CD4-positive, alpha-beta memory T cell (primary cell): ENCODE data around the gene NFATC3. TPM values are rescaled to one million over a fixed set of nuclear protein-coding genes. Genes with fewer than 3 reads are reported as not detected.

Source experiments
- CTCF ChIA-PET: fragments of 350-600 bp; sonication (Branson Sonifier 250); formaldehyde crosslinking; loops from one replicate; lab custom pipeline; 2021; ENCODE audit warnings: inconsistent platforms; ENCODE audit not compliant: partially characterized antibody; lab: Charles Lee
- POLR2A ChIA-PET: fragments of 350-600 bp; sonication (Branson Sonifier 250); formaldehyde crosslinking; loops from one replicate; lab custom pipeline; 2021; ENCODE audit not compliant: partially characterized antibody; lab: Charles Lee
- DNase-seq, 5 donors: peaks; one replicate each; pipeline versions ENCODE4 v3.0.0 to v3.0.0-alpha.2; 2020 to 2022; ENCODE audit warnings: mixed read lengths in 1 of 5
- H3K27ac ChIP-seq: one replicate; pipeline ENCODE4 v1.7.0; 2013; ENCODE audit warnings: low read depth, low read length
- H3K27me3 ChIP-seq: 2 replicates; pipeline ENCODE4 v1.7.0; 2013; ENCODE audit warnings: mild to moderate bottlenecking, low read length, moderate library complexity; ENCODE audit not compliant: insufficient read depth
- H3K36me3 ChIP-seq: 2 replicates; pipeline ENCODE4 v1.7.0; 2013; ENCODE audit warnings: mild to moderate bottlenecking, low read length, moderate library complexity; ENCODE audit not compliant: insufficient read depth
- H3K4me1 ChIP-seq: 2 replicates; pipeline ENCODE4 v1.7.0; 2013; ENCODE audit warnings: mild to moderate bottlenecking, low read length, moderate library complexity; ENCODE audit not compliant: insufficient read depth
- H3K4me3 ChIP-seq, 2 donors: one replicate each; pipeline ENCODE4 v1.7.0; 2013; ENCODE audit warnings: low read length in 2 of 2, mild to moderate bottlenecking in 1 of 2
- H3K9me3 ChIP-seq, 2 donors: one replicate each; pipeline ENCODE4 v1.7.0; 2013; ENCODE audit warnings: low read length in 2 of 2, control low read depth in 1 of 2; ENCODE audit not compliant: control insufficient read depth in 1 of 2
- H3K27ac Mint-ChIP-seq, 7 donors: one replicate each; pipeline ENCODE4 v1.8.0; 2020 to 2021; ENCODE audit warnings: mixed read lengths in 7 of 7, mild to moderate bottlenecking in 6 of 7, inconsistent platforms in 3 of 7, moderate library complexity in 3 of 7
- H3K27me3 Mint-ChIP-seq, 2 donors: one replicate each; pipeline ENCODE4 v1.8.0; 2020 to 2021; ENCODE audit warnings: mixed read lengths in 2 of 2
- H3K36me3 Mint-ChIP-seq, 2 donors: one replicate each; pipeline ENCODE4 v1.8.0; 2020 to 2021; ENCODE audit warnings: mixed read lengths in 2 of 2, inconsistent platforms in 1 of 2, mild to moderate bottlenecking in 1 of 2
- H3K4me1 Mint-ChIP-seq, 4 donors: one replicate each; pipeline ENCODE4 v1.8.0; 2020 to 2021; ENCODE audit warnings: mixed read lengths in 4 of 4, mild to moderate bottlenecking in 1 of 4
- H3K4me3 Mint-ChIP-seq, 8 donors: one replicate each; pipeline ENCODE4 v1.8.0; 2020 to 2021; ENCODE audit warnings: mixed read lengths in 8 of 8, mild to moderate bottlenecking in 7 of 8, moderate library complexity in 6 of 8, inconsistent platforms in 3 of 8
- H3K9me3 Mint-ChIP-seq, 8 donors: one replicate each; pipeline ENCODE4 v1.8.0; 2020 to 2021; ENCODE audit warnings: mixed read lengths in 8 of 8, mild to moderate bottlenecking in 5 of 8, inconsistent platforms in 3 of 8, moderate library complexity in 1 of 8
- intact Hi-C: fragments of 100-400 bp; cut with micrococcal nuclease; formaldehyde crosslinking; loops from one replicate; pipeline ENCODE4 v1.15.1; 2023
- polyA plus RNA-seq, 2 donors: library from polyadenylated mRNA; unstranded; fragments of 300-500 nt; fragmentation: Illumina TruSeq; gene quantifications; one replicate each; pipeline ENCODE4 v1.2.3, GENCODE V29; 2021
- total RNA-seq, 2 experiments: library from RNA; stranded (reverse); gene quantifications; one replicate each; pipeline ENCODE4 v1.2.3, GENCODE V29; 2021

The NFATC3 gene
- total and polyA plus RNA-seq, 4 experiments from 2014 or later: 76.5 to 134 (median 111) TPM

GRCh38 chr16:68267612-68268405 is 182.6 kb downstream of the NFATC3 start:
- peaks cover 26 to 49% of the 10 kb centered on the region in 2 donors for H3K36me3 Mint-ChIP-seq
- H3K4me3 Mint-ChIP-seq: peak overlapping the region; percentile 39 to 69 (median 53)
- no peaks in the 10 kb centered on the region for H3K36me3 ChIP-seq
- peaks cover 0 to 9% (median 0%) of the 10 kb centered on the region in 8 donors for H3K9me3 Mint-ChIP-seq
- no peaks in the 10 kb centered on the region for H3K27me3 ChIP-seq
- no peaks in the 10 kb centered on the region for H3K27me3 Mint-ChIP-seq
- H3K27ac ChIP-seq: peak overlapping the region; percentile 55
- POLR2A ChIA-PET: interaction anchor here (7.8 to 44.5 kb wide), 2 partner anchors 6 to 28 kb away, joined by 141 to 1508 read pairs; partner anchors contain the start of genes PRMT7 and SLC7A6OS
- peak overlapping the region; percentile 84 to 98 (median 94) for H3K27ac Mint-ChIP-seq
- peaks cover 46 to 91% (median 66%) of the 10 kb centered on the region in 4 donors for H3K4me1 Mint-ChIP-seq
- H3K4me1 ChIP-seq: peaks cover 84% of the 10 kb centered on the region
- CTCF ChIA-PET: interaction anchor here (3.8 to 25.3 kb wide), 2 partner anchors 24 to 61 kb away, joined by 15 to 680 read pairs; no protein-coding TSS in a partner anchor
- no peak overlapping the region for H3K4me3 ChIP-seq
- H3K9me3 ChIP-seq: no peaks in the 10 kb centered on the region
- intact Hi-C loops: no loop called here
- no peak for DNase-seq

DNA sequence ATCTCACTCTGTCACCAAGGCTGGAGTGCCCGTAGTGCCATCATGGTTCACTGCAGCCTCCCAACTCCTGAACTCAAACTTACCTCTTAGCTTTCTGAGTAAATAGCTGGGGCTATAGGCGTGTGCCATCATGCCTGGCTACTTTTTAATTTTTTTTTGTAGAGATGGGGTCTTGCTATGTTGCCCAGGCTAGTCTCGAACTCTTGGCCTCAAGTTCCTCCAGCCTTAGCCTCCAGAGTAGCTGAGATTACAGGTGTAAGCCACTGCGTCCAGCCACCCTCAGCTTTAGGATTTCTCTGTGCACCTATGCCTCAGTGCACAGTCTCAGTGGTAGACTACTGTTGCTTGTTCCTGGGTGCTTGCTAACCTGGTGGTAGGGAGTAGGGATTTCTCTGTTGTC is 184.6 kb downstream of the NFATC3 start:
- Mint-ChIP-seq H3K36me3 (peaks cover 44 to 60% of the 10 kb centered on the region in 2 donors), H3K27me3 (no peaks in the 10 kb centered on the region), H3K4me1 (peaks cover 59 to 95% (median 76%) of the 10 kb centered on the region in 4 donors), H3K27ac (peak overlapping the region; percentile 84 to 99 (median 97)), H3K9me3 (peaks cover 0 to 6% (median 0%) of the 10 kb centered on the region in 8 donors), H3K4me3 (peak overlapping the region in 5 of 8 donors; percentile 5 to 66 (median 47))
- ChIA-PET CTCF (interaction anchor here (1.0 to 25.3 kb wide), 3 partner anchors 9 to 59 kb away, joined by 3 to 680 read pairs (median 15); no protein-coding TSS in a partner anchor), POLR2A (interaction anchor here (0.6 to 44.5 kb wide), 2 partner anchors 26 to 656 kb away, joined by 3 to 1508 read pairs; partner anchors contain the start of genes PRMT7 and SLC7A6OS)
- intact Hi-C loops: no loop called here
- Histone ChIP-seq H3K9me3 (no peaks in the 10 kb centered on the region), H3K4me1 (peaks cover 93% of the 10 kb centered on the region), H3K27ac (peak overlapping the region; percentile 55), H3K36me3 (peaks cover under 1% of the 10 kb centered on the region), H3K27me3 (no peaks in the 10 kb centered on the region), H3K4me3 (no peak overlapping the region)
- DNase-seq: no peak

- Histone ChIP-seq H3K36me3 (peaks cover 4% of the 10 kb centered on the region), H3K4me3 (no peak overlapping the region), H3K4me1 (peaks cover 99% of the 10 kb centered on the region), H3K27me3 (no peaks in the 10 kb centered on the region), H3K27ac (peak overlapping the region; percentile 55), H3K9me3 (no peaks in the 10 kb centered on the region)
- Mint-ChIP-seq H3K27ac (peak overlapping the region; percentile 84 to 99 (median 97)), H3K4me1 (peaks cover 60 to 96% (median 77%) of the 10 kb centered on the region in 4 donors), H3K4me3 (peak overlapping the region in 5 of 8 donors; percentile 5 to 53 (median 22)), H3K9me3 (peaks cover 0 to under 1% (median 0%) of the 10 kb centered on the region in 8 donors), H3K36me3 (peaks cover 44 to 55% of the 10 kb centered on the region in 2 donors), H3K27me3 (no peaks in the 10 kb centered on the region)
- ChIA-PET POLR2A (interaction anchor here (0.7 to 44.5 kb wide), 3 partner anchors 24 to 270 kb away, joined by 3 to 1508 read pairs (median 4); partner anchors contain the start of genes PRMT7 and SLC7A6OS), CTCF (interaction anchor here (3.8 to 25.3 kb wide), 2 partner anchors 22 to 58 kb away, joined by 15 to 680 read pairs; no protein-coding TSS in a partner anchor)
- no peak for DNase-seq
- intact Hi-C loops: no loop called here
Measured at GRCh38 chr16:68270353-68270752, 185.2 kb downstream of the NFATC3 start.

DNA sequence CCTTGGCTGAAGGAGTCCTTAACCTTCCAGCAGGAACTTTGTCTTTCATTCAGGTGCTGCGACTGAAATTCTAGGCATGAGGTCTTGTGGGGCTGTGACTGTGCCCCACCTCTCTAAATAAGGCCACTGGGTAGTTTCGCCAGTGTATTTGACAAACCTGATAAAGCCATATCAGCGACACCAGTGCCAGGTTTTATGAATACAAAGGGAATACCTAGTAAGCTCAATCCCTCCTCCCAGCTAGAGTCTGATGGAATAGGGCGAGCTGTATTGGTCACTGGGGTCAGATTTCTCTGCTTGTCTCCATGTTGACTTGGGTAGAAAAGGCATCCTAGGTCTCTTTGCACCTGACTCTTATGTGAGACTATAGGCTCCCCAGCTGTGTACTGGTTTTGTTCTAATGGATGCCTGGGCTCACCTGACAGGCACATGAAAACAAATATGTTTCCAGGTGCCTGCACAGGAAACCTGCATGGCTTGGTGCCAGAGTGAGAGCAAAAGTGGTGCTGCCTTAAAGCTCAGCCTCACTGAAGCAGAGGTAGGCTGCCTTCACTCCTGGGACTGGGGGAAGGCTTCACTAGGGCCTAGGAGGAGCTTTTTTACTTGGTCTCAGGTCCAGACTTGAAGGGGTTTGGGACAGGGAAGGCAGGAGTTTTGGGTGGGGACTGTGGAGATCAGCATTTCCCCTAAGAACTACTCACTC is 187.5 kb downstream of the NFATC3 start:
- Mint-ChIP-seq H3K4me1 (peaks cover 60 to 94% (median 78%) of the 10 kb centered on the region in 4 donors), H3K27ac (peak overlapping the region; percentile 84 to 98 (median 95)), H3K27me3 (no peaks in the 10 kb centered on the region), H3K36me3 (peaks cover 49 to 59% of the 10 kb centered on the region in 2 donors), H3K4me3 (peak overlapping the region; percentile 68 to 96 (median 76)), H3K9me3 (no peaks in the 10 kb centered on the region)
- peaks cover 94% of the 10 kb centered on the region for H3K4me1 ChIP-seq
- peak overlapping the region; percentile 4 to 6 for H3K4me3 ChIP-seq
- ChIA-PET POLR2A (interaction anchor here (0.8 to 44.5 kb wide), 10 partner anchors 8 to 472 kb away, joined by 3 to 1508 read pairs (median 4); partner anchors contain the start of genes NFATC3, PLA2G15, PRMT7 and SLC7A6), CTCF (interaction anchor here (0.7 to 25.3 kb wide), 7 partner anchors 10 to 57 kb away, joined by 3 to 680 read pairs (median 8); partner anchors contain the start of genes PRMT7, SLC7A6 and SLC7A6OS)
- peak overlapping the region; percentile 55 for H3K27ac ChIP-seq
- intact Hi-C loops: loop anchor here (1.0 kb wide), 2 partner anchors 8 to 9 kb away; partner anchors contain the start of gene SLC7A6
- H3K9me3 ChIP-seq: no peaks in the 10 kb centered on the region
- peaks cover 4% of the 10 kb centered on the region for H3K36me3 ChIP-seq
- H3K27me3 ChIP-seq: no peaks in the 10 kb centered on the region
- peak; percentile 75 to 85 (median 78) for DNase-seq

DNA sequence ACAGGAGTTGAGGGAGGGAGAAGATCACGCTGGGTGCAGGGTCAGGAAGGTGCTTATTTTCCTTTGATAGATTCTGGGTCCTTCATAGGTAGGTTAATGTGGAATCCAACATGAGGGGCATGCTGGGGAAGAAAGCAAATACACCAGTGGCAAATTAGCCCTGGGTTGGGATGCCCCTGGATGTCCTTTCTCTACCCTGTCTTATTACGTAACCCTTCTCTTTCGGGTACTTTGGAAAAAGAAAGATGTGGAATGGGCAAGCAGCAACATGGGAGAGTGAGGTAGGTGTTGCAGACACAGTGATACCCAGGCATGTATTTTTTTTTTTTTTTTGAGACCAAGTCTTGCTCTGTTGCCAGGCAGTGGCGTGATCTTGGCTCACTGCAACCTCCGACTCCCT is 188.3 kb downstream of the NFATC3 start:
- H3K4me1 Mint-ChIP-seq: peaks cover 55 to 89% (median 70%) of the 10 kb centered on the region in 4 donors
- H3K36me3 Mint-ChIP-seq: peaks cover 44 to 53% of the 10 kb centered on the region in 2 donors
- no peaks in the 10 kb centered on the region for H3K9me3 Mint-ChIP-seq
- Histone ChIP-seq H3K4me3 (peak overlapping the region; percentile 4 to 6), H3K9me3 (no peaks in the 10 kb centered on the region), H3K27ac (peak overlapping the region; percentile 55), H3K27me3 (no peaks in the 10 kb centered on the region), H3K4me1 (peaks cover 86% of the 10 kb centered on the region), H3K36me3 (peaks cover 4% of the 10 kb centered on the region)
- intact Hi-C loops: loop anchor here (1.0 kb wide), 2 partner anchors 8 to 9 kb away; partner anchors contain the start of gene SLC7A6
- DNase-seq: no peak
- peak overlapping the region; percentile 68 to 96 (median 76) for H3K4me3 Mint-ChIP-seq
- H3K27ac Mint-ChIP-seq: peak overlapping the region; percentile 84 to 98 (median 95)
- ChIA-PET POLR2A (interaction anchor here (0.8 to 44.5 kb wide), 8 partner anchors 9 to 473 kb away, joined by 3 to 1508 read pairs (median 8); partner anchors contain the start of genes PLA2G15, PRMT7, SLC7A6 and SLC7A6OS), CTCF (interaction anchor here (1.3 to 25.3 kb wide), 6 partner anchors 11 to 56 kb away, joined by 3 to 680 read pairs (median 8); partner anchors contain the start of genes PRMT7, SLC7A6 and SLC7A6OS)
- no peaks in the 10 kb centered on the region for H3K27me3 Mint-ChIP-seq

- Mint-ChIP-seq H3K4me1 (peaks cover 54 to 85% (median 69%) of the 10 kb centered on the region in 4 donors), H3K4me3 (peak overlapping the region in 7 of 8 donors; percentile 17 to 96 (median 74)), H3K27me3 (no peaks in the 10 kb centered on the region), H3K27ac (peak overlapping the region; percentile 84 to 98 (median 95)), H3K9me3 (no peaks in the 10 kb centered on the region), H3K36me3 (peaks cover 44 to 53% of the 10 kb centered on the region in 2 donors)
- intact Hi-C loops: loop anchor here (1.0 kb wide), 2 partner anchors 7 to 10 kb away; partner anchors contain the start of gene SLC7A6
- ChIA-PET CTCF (interaction anchor here (1.1 to 25.3 kb wide), 5 partner anchors 11 to 454 kb away, joined by 3 to 680 read pairs (median 6); partner anchors contain the start of genes PRMT7, SLC7A6 and SLC7A6OS), POLR2A (interaction anchor here (1.1 to 44.5 kb wide), 4 partner anchors 9 to 37 kb away, joined by 4 to 1508 read pairs (median 73); partner anchors contain the start of genes PLA2G15, PRMT7, SLC7A6 and SLC7A6OS)
- Histone ChIP-seq H3K4me3 (no peak overlapping the region), H3K4me1 (peaks cover 82% of the 10 kb centered on the region), H3K27ac (peak overlapping the region; percentile 55), H3K36me3 (peaks cover 4% of the 10 kb centered on the region), H3K27me3 (no peaks in the 10 kb centered on the region), H3K9me3 (no peaks in the 10 kb centered on the region)
- no peak for DNase-seq
Measured at GRCh38 chr16:68273896-68274295, 188.7 kb downstream of the NFATC3 start.
